GM21447 (cell line): ENCODE data around the gene SPG21.

Experiments
- ATAC-seq: cut with Tn5 transposase; IDR thresholded peaks from one replicate; pipeline ENCODE4 v1.9.1; 2021; ENCODE audit not compliant: unreplicated experiment

SPG21 gene

DNA sequence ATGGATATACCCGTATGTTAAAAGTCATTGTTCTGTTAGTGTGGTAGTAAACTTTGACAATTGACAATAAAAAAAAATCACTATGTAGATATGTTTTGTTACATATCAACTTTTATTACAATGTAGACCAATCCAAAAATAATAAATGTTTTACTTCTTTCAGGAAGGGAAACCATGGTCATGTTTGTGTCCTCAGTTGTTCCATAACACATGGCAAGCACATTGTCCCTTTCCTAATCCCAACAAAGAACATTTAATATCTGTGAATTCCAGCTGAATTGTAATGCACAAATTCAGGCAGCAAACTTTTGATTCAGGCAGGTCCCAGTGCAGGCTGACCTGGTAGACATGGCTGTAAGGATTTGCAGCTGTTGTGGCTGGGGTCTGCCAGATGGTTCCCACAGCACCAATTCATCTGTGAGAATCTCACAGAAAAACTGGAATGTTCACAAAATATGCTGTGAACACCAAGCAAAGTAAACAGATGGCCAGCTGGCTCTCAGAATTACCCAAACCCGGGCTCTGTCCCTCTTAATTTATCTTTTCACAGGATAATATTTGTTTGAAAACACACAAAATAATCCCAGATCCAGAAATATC lies 1.9 kb upstream of the SPG21 start:
- no peak for ATAC-seq

DNA sequence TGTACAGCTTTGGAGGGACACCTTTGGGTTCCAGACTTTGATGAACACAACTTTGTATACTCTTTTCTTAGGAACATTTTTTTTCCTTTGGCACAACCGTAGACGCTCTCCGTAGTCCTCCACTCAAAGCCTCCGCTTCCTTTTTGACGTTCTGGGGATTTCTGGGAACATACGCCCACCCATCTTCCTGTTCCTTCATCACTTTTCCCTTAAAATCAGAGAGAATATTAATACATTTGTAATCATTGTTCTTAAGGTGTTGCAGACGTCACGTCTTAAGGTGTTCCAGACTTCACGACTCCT lies 405 bp upstream of the SPG21 start:
- ATAC-seq: no peak

DNA sequence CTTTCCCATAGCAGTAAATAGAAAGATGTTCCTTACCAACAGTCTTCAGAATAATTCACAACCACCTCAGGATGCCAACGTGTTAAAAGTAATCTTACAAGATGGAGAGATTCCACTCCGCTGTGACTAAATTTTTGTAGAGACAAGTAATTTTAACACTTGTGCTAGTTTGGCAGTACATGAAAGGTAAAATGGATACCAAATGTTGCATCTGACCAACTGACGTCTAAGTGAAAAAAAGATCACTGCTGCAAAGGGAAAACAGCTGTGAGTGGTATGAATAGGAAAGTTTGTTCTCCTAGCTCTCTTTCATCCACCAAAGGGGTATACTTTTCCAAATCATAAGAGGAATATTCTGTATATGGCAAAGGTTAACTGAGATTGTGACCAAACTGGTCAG lies 2.6 kb downstream of the SPG21 start:
- no peak for ATAC-seq

DNA sequence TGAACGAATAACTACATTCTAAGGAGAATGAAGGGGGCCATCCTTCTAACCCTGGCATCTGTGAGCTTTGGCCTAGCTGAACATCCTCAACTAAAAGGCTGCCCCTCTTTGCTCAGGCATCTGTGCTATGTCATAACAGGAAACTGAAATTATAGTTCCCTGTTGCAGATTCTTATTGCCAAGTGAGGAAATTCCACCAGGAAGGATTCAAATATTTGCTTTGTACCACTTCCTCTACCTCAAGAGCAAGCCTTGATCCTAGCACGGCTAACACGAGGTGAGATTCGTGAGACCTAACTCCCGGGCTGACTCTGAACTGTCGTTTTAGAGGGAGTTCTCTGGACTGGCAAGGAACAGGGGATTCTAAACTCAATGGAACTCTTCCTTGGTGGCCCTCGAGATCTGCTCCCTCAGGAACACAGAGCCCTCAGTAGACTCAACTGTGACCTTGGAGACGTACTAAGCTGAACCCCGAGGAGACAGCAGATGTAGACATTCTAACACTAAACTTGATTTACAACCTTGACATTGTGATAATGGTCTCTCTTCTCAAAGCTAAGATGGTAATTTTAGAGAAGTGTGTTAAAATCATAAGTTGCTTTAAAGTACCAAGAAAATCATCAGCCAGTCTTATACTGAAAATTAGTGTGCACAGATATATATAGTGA lies 4.2 kb downstream of the SPG21 start:
- no peak for ATAC-seq

DNA sequence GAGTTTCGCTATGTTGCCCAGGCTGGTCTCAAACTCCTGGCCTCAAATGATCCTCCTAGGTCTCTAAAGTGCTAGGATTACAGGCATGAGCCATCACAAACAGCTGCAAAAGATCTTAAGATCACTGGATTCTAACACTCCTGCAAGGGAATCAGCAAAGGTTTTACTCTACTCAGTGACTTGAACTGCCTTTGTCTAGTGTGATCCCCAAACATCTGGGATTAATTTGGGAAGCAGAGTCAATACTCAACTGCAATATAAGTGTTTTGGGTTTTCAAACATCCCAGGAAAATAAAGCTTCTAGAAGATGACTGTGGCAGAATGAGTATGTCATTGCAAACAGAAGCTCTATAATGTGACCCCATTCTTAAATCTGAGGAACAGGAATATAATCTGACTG lies 7.2 kb downstream of the SPG21 start:
- ATAC-seq: no peak

DNA sequence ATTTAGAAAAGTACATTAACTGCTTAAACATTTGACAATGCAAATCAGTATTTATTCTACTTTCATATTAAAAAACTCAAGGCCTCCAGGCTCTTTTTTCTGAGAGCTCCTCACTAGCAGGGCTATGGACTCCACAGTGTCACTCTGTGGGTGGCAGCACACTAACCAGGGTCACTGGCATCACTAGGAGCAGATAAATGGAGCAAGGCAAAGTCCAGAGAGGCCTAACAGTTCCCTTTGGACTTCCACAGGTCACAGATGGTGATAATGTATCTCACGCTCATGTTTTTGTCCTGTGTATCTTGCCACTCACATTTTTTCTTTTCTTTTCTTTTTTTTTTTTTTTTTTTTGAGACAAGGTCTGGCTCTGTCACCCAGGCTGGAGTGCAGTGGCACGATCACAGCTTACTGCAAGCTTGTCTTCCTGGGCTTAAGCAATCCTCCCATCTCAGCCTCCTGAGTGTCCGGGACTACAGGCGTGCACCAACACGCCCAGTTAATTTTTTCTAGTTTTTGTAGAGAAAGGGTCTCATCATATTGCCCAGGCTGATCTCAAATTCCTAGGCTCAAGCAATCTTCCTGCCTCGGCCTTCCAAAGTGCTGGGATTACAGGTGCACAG lies 7.8 kb downstream of the SPG21 start:
- ATAC-seq: no peak

DNA sequence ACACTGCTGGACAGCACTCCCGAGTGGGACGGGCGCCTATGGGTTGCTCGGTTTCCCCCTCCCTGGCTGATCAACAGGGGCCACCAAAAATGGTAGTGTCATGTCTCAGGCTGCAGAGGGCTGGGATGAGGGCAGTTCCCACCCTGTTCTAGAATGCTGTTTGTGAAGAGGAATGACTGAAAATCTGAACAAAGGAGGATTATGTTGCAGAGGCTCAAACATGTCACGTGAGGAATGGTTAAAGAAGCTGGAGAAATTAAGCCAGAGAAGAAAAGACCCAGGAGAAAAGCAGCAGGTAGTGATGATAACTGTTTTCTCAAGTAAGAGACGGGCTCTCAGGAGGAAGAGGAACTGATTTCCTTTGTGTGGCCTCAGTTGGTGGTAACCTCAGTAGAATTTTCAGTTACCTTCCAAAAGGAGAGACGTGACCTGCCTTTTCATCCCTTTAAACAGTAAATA lies 10.4 kb downstream of the SPG21 start:
- no peak for ATAC-seq

DNA sequence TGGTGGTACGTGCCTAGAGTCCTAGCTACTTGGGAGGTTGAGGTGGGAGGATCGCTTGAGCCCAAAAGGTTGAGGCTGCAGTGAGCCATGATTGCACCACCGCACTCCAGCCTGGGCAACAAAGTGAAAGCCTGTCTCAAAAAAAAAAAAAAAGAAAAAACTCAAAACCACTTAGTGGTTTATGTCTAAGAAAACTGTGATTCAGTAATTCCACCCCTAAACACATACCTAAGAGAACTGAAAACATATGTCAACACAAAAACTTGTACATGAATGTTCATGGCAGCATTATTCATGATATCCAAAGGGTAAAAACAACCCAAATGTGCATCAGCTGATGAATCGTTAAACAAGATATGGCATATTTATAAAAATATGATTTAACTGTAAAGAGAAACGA lies 14.3 kb downstream of the SPG21 start:
- no peak for ATAC-seq

DNA sequence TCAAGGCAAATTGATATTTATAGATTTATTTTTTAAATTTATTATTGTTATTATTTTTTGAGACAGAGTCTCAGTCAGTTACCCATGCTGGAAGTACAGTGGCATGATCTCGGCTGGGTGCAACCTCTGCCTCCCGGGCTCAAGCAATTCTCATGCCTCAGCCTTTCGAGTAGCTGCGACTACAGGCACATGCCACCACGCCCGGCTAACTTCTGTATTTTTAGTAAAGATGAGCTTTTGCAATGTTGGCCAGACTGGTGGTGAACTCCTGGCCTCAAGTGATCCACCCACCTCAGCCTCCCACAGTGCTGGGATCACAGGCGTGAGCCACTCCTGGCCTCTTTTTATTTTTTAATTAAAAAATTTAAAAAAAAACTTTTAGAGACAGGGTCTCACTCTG lies 19.0 kb downstream of the SPG21 start:
- no peak for ATAC-seq

DNA sequence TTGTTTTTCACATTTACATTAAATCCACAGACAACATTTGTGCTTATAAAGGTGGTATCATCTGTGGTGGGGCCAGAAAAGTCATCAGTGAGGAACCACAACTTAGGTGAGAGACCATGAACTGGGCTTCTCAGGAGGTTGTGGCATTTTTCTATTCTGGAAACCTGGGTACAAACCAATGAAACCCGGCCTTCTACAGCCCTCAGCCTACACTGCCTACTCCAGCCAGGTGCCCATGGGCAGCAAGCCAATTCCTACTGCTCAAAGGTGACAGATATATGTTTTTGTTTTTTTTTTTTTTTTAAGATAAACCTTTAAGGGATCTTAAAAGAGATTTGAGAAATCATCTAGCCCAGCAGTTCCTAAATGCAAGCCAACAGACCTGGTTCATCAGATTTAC lies 20.3 kb downstream of the SPG21 start:
- ATAC-seq: no peak

DNA sequence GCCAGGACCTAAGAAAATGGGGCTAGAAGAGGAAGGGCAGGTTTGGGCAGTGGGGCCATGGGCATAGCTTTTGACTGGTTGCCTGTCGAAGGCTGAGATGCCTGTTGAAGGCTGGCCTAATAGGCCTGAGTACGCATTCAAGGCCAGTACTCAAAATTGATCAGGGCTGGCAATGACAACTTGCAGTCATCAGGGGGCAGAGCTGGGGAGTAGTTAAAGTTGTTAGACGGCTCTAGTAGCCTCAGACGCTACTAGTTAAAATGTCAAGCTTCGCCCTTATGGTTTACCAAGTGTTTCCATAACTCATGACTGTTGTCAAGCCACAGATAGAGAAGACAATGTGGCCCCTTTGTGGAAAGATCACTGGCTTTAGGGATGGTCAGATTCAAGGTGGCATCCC lies 28.7 kb downstream of the SPG21 start:
- ATAC-seq: no peak

DNA sequence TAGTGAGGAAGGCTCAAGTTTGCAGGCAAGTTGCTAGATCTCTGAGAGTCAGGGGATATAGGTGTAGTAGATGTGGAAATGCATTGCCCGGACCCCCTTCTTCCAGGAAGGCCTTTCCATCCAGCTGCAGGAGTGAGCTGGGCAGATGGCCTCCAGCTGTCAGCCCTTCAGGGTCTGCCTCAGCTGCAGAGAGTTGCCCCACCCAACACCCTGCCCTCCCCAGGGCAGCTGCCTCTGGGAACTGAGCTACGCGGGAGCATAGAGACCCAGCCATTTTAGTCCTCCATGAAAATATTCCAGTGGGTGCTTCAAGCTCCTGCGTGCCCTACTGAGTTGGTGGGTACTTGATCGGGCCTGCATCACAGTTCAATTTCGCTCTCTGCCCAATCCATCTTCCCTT lies 29.6 kb downstream of the SPG21 start:
- ATAC-seq: no peak

DNA sequence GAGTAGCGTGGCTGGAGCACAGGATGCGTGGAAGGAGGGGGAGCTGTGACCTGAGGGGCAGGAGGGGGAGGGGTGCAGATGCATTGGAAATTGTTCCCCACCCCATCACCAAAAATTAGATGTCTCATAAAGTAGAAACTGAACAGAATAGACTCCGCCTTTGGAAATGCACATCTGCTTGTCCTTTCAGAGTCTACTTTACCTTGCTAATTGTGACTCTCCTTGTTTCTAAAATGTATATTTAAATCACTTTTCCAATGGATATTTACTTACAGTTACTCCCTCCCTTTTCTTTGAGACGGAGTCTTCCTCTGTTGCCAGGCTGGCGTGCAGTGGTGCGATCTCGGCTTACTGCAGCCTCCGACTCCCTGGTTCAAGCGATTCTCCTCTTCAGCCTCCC lies 30.6 kb downstream of the SPG21 start:
- ATAC-seq: no peak

DNA sequence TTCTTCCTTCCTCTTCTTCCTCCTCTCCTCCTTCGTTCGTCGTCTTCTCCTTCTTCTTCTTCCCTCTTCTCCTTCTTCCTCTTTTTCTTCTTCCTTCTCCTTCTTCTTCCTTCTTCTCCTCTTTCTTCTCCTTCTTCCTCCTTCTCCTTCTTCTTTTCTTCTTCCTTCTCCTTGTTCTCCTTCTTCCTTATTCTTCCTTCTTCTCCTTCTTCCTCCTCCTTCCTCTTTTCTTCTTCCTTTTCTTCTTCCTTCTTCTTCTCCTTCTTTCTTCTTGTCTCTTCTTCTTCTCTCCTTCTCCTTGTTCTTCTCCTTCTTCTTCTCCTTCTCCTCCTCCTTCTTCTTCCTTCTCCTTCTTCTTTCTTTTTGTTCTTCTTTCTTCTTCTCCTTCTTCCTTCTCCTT lies 35.3 kb downstream of the SPG21 start:
- ATAC-seq: no peak

DNA sequence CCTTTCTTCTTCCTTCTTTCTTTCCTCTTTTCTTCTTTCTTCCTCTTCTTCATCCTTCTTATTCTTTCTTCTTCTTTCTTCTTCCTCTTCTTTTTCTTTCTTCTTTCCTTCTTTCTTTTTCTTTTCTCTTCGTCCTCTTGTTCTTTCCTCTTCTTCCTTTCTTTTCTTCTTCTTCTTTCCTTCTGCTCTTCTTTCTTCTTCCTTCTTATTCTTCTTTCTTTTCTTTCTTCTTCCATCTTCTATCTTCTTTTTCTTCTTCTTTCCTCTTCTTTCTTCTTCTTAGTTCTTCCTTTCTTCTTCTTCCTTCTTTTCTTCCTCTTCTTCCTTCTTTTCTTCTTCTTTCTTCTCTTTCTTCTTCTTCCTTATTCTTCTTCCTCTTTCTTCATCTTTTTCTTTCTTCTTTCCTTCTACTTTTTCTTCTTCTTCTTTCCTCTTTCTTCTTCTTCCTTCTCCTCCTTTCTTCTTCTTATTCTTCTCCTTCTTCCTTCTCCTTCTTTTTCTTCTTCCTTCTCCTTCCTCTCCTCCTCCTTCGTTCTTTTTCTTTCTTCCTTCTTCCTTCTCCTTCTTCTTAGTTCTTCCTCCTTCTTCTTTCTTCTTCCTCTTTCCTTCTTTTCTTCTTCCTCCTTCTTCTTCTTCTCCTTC lies 37.8 kb downstream of the SPG21 start:
- no peak for ATAC-seq

DNA sequence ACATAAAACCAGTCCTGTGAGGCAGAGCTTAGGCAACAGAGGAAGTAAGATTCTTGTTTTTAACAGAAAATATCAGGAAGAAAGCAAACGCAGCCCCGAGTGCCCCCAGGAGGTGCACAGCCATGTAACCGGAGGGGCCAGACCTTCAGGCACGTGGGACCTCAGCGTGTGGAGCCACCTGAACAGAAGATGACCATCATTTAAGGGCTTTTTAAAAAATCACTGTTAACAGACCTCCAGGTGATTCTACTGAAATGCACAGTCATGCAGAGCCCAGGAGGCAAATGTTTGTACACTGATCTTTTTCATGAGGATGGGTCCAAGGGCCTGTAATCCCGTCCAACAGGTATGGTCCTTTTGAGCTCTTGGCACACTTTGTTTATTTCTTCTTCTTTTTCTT lies 38.8 kb downstream of the SPG21 start:
- ATAC-seq: no peak

DNA sequence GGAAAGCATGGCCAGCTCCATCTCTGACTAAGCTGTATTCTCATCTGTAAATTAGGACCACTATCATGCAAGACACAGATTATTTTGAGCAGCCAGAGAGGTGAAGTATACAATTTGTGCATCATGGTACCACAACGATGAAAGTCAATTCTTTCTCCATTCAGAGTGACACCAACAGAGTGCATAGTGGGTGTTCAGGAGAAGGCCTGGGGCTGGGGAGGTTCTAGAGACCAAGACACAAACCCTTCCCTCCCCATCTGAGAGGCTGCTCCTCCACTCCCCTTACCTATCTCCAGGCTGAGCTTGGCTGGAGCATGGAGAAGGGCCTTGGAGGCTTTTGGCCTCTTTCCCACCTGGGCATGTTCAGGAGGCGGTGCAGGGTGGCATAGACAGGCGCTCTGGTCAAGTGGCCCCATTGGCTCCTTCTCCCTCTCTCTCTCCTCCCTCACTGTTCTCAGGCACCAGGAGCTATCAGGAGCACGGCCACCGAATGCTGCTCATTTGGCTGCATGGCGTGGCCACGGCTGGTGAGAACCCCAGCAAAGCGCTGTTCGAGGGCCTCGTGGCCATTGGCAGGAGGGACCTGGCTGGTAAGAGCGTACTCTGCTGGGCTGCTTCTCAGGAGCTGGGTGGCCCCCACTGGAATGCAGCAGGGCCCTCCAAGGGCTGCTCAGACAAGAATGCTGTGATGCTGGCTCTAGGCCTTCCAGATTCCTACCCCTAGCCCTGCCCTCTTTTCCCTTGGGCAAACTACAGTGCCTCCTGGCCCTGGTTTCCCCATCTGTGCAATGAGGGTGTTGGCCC lies 40.1 kb downstream of the SPG21 start:
- no peak for ATAC-seq

DNA sequence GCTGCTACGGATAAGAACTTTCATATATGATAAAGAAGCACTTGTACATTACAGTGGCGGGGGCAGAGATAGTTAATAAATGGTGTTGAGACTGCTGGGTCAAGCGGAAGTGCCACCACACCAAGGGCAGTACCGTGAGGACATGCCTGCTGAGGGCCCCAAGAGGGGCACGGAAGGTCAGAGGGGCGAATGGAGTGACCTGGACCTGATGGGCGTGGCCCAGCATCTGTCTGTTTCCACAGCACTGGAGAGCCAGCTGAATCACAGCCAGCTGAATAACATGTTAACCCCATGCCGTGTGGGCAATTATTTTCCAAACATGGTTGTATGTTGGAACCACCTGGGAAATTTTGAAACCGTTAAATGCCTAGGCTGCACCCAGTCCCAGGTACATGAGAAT lies 40.8 kb downstream of the SPG21 start:
- no peak for ATAC-seq

DNA sequence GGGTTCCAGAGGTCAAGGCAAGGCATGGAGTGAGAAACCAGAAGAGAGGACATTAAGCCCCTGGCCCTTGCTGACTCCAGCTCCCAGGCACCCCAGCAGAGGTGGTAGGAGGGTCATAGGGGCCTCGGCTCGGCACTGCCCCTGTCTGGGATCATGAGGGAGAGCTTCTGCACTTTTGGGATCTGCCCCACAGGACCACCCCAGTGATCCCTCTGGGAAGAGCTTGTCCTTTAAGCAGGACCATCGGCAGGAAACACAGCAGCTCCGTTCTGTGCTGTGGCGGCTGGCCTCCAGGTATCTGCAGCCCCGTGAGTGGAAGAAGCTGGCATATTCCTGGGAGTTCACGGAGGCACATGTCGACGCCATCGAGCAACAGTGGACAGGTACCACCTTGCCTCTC lies 42.5 kb downstream of the SPG21 start:
- ATAC-seq: no peak

DNA sequence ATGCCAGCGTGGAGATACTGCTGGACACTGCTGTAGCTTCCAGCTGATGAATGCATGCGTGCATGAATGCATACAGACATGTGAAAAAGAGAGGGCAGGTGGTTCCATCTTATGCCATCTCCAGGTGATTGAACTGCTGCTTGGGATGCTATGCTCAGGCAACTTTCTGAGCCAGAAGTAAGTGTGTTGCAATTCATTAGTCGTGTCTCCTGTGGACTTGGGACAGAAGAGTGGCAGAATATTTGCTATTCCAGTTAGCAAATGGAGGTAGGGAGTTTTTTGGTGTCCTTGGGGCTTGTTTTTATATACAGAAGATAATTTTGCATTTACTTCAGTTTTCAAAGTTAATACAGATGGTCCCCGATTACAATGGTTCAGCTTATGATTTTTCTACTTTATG lies 44.8 kb downstream of the SPG21 start:
- ATAC-seq: no peak

DNA sequence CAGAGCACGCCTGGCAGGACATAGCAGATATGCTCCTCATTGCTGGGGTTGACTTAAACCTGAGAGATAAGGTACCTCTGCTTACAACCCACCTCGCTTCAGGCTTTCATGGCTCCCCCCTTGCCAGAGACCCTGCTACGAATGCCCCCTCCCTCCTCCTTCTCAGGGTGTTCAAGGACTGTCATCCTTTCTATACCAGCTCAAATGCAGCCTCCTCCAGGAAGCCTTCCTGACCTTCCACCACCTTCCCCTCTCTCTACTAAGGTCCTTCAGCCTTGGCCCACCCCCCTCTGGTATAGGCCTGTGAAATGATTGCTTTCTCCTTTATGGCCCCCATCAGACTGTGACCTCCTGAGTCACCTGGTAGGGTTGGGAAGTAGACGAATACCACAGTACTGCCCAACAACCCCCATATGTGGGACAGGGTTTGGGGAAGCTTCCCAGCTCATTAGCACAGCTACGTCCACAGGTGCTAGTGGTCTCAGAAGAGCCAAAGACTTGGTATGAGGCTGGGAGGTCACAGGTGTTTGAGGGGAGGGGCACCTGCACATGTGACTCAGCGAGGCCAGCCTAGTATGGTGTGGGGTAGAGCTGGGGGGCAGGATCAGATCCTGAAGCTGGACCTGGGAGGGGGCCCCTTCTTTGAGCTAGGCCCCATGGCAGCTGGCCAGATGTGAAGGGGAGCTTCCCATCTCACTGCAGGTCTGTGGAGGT lies 46.0 kb downstream of the SPG21 start:
- no peak for ATAC-seq
